Raji (cell line): ENCODE results near the gene RAB10.

ENCODE experiments used
- POLR2A ChIP-seq: IDR thresholded peaks from 2 replicates; pipeline ENCODE4 v1.6.1; 2011; ENCODE audit warnings: low read depth, low read length, control low read depth; ENCODE audit not compliant: insufficient read depth

RAB10 gene

GRCh38 chr2:26162963-26163362 is 129.1 kb downstream of the RAB10 start:
- TF ChIP-seq POLR2A = no peak

GRCh38 chr2:26164231-26164630 is 130.3 kb downstream of the RAB10 start:
- TF ChIP-seq POLR2A = no peak

GRCh38 chr2:26164641-26165211 is 130.8 kb downstream of the RAB10 start:
- no peak for TF ChIP-seq POLR2A

GRCh38 chr2:26165403-26165802 is 131.5 kb downstream of the RAB10 start:
- no peak for TF ChIP-seq POLR2A

- no peak for TF ChIP-seq POLR2A
Observed at GRCh38 chr2:26168785-26169184, 134.9 kb downstream of the RAB10 start.

GRCh38 chr2:26169226-26169625 is 135.3 kb downstream of the RAB10 start:
- TF ChIP-seq POLR2A = no peak

GRCh38 chr2:26169681-26170414 is 136.0 kb downstream of the RAB10 start:
- TF ChIP-seq POLR2A = no peak

GRCh38 chr2:26170795-26171194 is 136.9 kb downstream of the RAB10 start:
- no peak for TF ChIP-seq POLR2A

- no peak for TF ChIP-seq POLR2A
Observed at GRCh38 chr2:26172189-26172870, 138.4 kb downstream of the RAB10 start.

GRCh38 chr2:26172871-26173775 is 139.2 kb downstream of the RAB10 start, which contains the start of gene GAREM2:
GAREM2 (plus strand) TSS chr2:26173088; CDS start chr2:26173221, 133 bp downstream.
- no peak for TF ChIP-seq POLR2A

- TF ChIP-seq POLR2A = no peak
Observed at GRCh38 chr2:26173776-26174482, 140.0 kb downstream of the RAB10 start.

GRCh38 chr2:26174691-26175465 is 141.0 kb downstream of the RAB10 start:
- TF ChIP-seq POLR2A = no peak

- TF ChIP-seq POLR2A = no peak
Observed at GRCh38 chr2:26175466-26176278, 141.8 kb downstream of the RAB10 start.
